Activated T-helper 9 cell treated with anti-CD3 and anti-CD28 coated beads, Interleukin-2, amount 50 U/mL, for 16 hours (primary cell): ENCODE data around the gene CCNL1.

Experiments used
- DNase-seq: peaks from one replicate; pipeline ENCODE4 v3.0.0-alpha.2; 2020; ENCODE audit warnings: low read depth

CCNL1 gene

GRCh38 chr3:157123621-157124020 is 36.3 kb downstream of the CCNL1 start:
- no peak for DNase-seq

GRCh38 chr3:157122832-157123427 is 37.0 kb downstream of the CCNL1 start:
- no peak for DNase-seq

- no peak for DNase-seq
Observed at GRCh38 chr3:157122116-157122515, 37.8 kb downstream of the CCNL1 start.

- no peak for DNase-seq
Observed at GRCh38 chr3:157121522-157121921, 38.4 kb downstream of the CCNL1 start.

GRCh38 chr3:157120071-157120892 is 39.7 kb downstream of the CCNL1 start:
- DNase-seq = no peak

- no peak for DNase-seq
Observed at GRCh38 chr3:157119369-157119951, 40.5 kb downstream of the CCNL1 start.

GRCh38 chr3:157117875-157118654 is 41.9 kb downstream of the CCNL1 start:
- no peak for DNase-seq

GRCh38 chr3:157117206-157117605 is 42.7 kb downstream of the CCNL1 start:
- DNase-seq = no peak

- DNase-seq = no peak
Observed at GRCh38 chr3:157116017-157116416, 43.9 kb downstream of the CCNL1 start.

- DNase-seq = no peak
Observed at GRCh38 chr3:157115069-157116006, 44.6 kb downstream of the CCNL1 start.

- no peak for DNase-seq
Observed at GRCh38 chr3:157113832-157114505, 46.0 kb downstream of the CCNL1 start.

GRCh38 chr3:157112536-157112935 is 47.4 kb downstream of the CCNL1 start:
- no peak for DNase-seq

- no peak for DNase-seq
Observed at GRCh38 chr3:157111518-157111917, 48.4 kb downstream of the CCNL1 start.

- no peak for DNase-seq
Observed at GRCh38 chr3:157110761-157111278, 49.1 kb downstream of the CCNL1 start.

GRCh38 chr3:157109267-157110141 is 50.4 kb downstream of the CCNL1 start:
- DNase-seq = no peak

- no peak for DNase-seq
Observed at GRCh38 chr3:157107644-157108133, 52.3 kb downstream of the CCNL1 start.

GRCh38 chr3:157107037-157107436 is 52.9 kb downstream of the CCNL1 start:
- DNase-seq = no peak

- DNase-seq = no peak
Observed at GRCh38 chr3:157104928-157105652, 54.9 kb downstream of the CCNL1 start.

- no peak for DNase-seq
Observed at GRCh38 chr3:157104521-157104920, 55.4 kb downstream of the CCNL1 start.
